PC-9 (cell line): ENCODE measurements around the gene MAP3K8. TPM values are rescaled to one million over a fixed set of nuclear protein-coding genes. Genes with fewer than 3 reads are reported as not detected.
A peak's percentile ranks its signal among the peaks of the same experiment; 100 is the strongest.

Experiments
- BruUV-seq: library from RNA; stranded (reverse); fragments of 400-500 nt; replicated peaks from 2 replicates; lab custom pipeline; 2021; lab: Mats Ljungman, UMichigan
- CTCF ChIA-PET: fragments of 300-600 bp; sonication (Branson Sonifier 250); formaldehyde crosslinking; loops from one replicate; lab custom pipeline; 2022; ENCODE audit warnings: antibody characterized with exemption; lab: Charles Lee
- POLR2A ChIA-PET: fragments of 300-600 bp; sonication (Branson Sonifier 250); formaldehyde crosslinking; loops from one replicate; lab custom pipeline; 2022; ENCODE audit warnings: antibody characterized with exemption; ENCODE audit not compliant: unreplicated experiment; lab: Charles Lee
- DNase-seq, 2 experiments: peaks; one replicate each; pipeline versions ENCODE4 v3.0.0 to v3.0.0-alpha.2; 2015 to 2022; ENCODE audit warnings: mixed read lengths in 1 of 2
- H2AFZ ChIP-seq: fragments of 200-600 bp; sonication (generic); 2 replicates; pipeline ENCODE4 v1.8.1; 2017; ENCODE audit warnings: antibody characterized with exemption
- H3F3A ChIP-seq: fragments of 200-600 bp; sonication (generic); 2 replicates; pipeline ENCODE4 v1.8.1; 2017; ENCODE audit warnings: antibody characterized with exemption, mild to moderate bottlenecking, low read depth; ENCODE audit not compliant: insufficient read depth
- H3K27ac ChIP-seq: fragments of 200-600 bp; sonication (generic); 2 replicates; pipeline ENCODE4 v1.6.1; 2016; ENCODE audit warnings: mixed run types
- H3K27me3 ChIP-seq: fragments of 200-600 bp; sonication (generic); 2 replicates; pipeline ENCODE4 v1.6.1; 2016; ENCODE audit warnings: low read depth, mixed run types; ENCODE audit not compliant: insufficient read depth
- H3K36me3 ChIP-seq: fragments of 200-600 bp; sonication (generic); 2 replicates; pipeline ENCODE4 v1.6.1; 2016; ENCODE audit warnings: low read depth, mixed run types
- H3K4me1 ChIP-seq: fragments of 200-600 bp; sonication (generic); replicated peaks from 2 replicates; pipeline ENCODE4 v1.6.1; 2016; ENCODE audit warnings: mixed run types; ENCODE audit not compliant: insufficient read depth
- H3K4me2 ChIP-seq: fragments of 200-600 bp; sonication (generic); 2 replicates; pipeline ENCODE4 v1.6.1; 2017; ENCODE audit warnings: mixed run types
- H3K4me3 ChIP-seq: fragments of 200-600 bp; sonication (generic); 2 replicates; pipeline ENCODE4 v1.6.1; 2016; ENCODE audit warnings: mixed run types
- H3K79me2 ChIP-seq: fragments of 200-600 bp; sonication (generic); 2 replicates; pipeline ENCODE4 v1.6.1; 2017; ENCODE audit warnings: low read depth, mixed run types
- H3K9me2 ChIP-seq: fragments of 200-600 bp; sonication (generic); 2 replicates; pipeline ENCODE4 v1.8.1; 2017; ENCODE audit warnings: mild to moderate bottlenecking; ENCODE audit not compliant: insufficient read depth
- H3K9me3 ChIP-seq: fragments of 200-600 bp; sonication (generic); 2 replicates; pipeline ENCODE4 v1.8.1; 2016; ENCODE audit warnings: low read depth; ENCODE audit not compliant: insufficient read depth
- H4K20me1 ChIP-seq: fragments of 200-600 bp; sonication (generic); 2 replicates; pipeline ENCODE4 v1.8.1; 2017; ENCODE audit not compliant: insufficient read depth
- CTCF ChIP-seq: fragments of 200-600 bp; sonication (generic); conservative IDR thresholded peaks from 2 replicates; pipeline ENCODE4 v1.6.1; 2017; ENCODE audit warnings: mixed run types, antibody characterized with exemption, mild to moderate bottlenecking, moderate library complexity
- EZH2 ChIP-seq: fragments of 200-600 bp; sonication (generic); IDR thresholded peaks from 2 replicates; pipeline ENCODE4 v1.8.0; 2017; ENCODE audit warnings: antibody characterized with exemption, low read depth
- intact Hi-C: fragments of 100-400 bp; cut with micrococcal nuclease; formaldehyde crosslinking; loops from one replicate; pipeline ENCODE4 v1.10.0; 2022; ENCODE audit not compliant: unreplicated experiment
- total RNA-seq: library from RNA; stranded (reverse); gene quantifications from 2 replicates; pipeline ENCODE4 v1.2.3, GENCODE V29; 2021

Gene MAP3K8
- total RNA-seq, 1 experiment from 2014 or later = 14.3 TPM

GRCh38 chr10:30432622-30433305, 1.2 kb upstream of the MAP3K8 start:
- intact Hi-C loops = loop anchor here (5.0 kb wide), 1 partner anchor 100 kb away; no protein-coding TSS in a partner anchor
- peak overlapping the region; percentile 95 for H3K27ac ChIP-seq
- TF ChIP-seq EZH2 = no peak
- TF ChIP-seq CTCF = peak; percentile 41
- H3K9me2 ChIP-seq = no peaks in the 10 kb centered on the region
- H3K4me1 ChIP-seq = peaks cover 57% of the 10 kb centered on the region
- H4K20me1 ChIP-seq = no peaks in the 10 kb centered on the region; the same call in 1 of the 2 replicates
- H3K9me3 ChIP-seq = no peaks in the 10 kb centered on the region
- DNase-seq = no peak
- ChIA-PET CTCF (interaction anchor here (0.9 kb wide), 1 partner anchor 9 kb away, joined by 3 read pairs; no protein-coding TSS in a partner anchor), POLR2A (interaction anchor here (0.6 to 3.1 kb wide), 3 partner anchors 9 to 639 kb away, joined by 3 to 36 read pairs (median 5); no protein-coding TSS in a partner anchor)
- no TSS peak for BruUV-seq
- H3K27me3 ChIP-seq = no peaks in the 10 kb centered on the region
- H2AFZ ChIP-seq = peak overlapping the region; percentile 79
- H3K4me3 ChIP-seq = peak overlapping the region; percentile 95
- H3K79me2 ChIP-seq = peaks cover 32% of the 10 kb centered on the region
- H3K36me3 ChIP-seq = peaks cover 5% of the 10 kb centered on the region
- peaks cover 32% of the 10 kb centered on the region; the same call in 1 of the 2 replicates for H3F3A ChIP-seq
- H3K4me2 ChIP-seq = peak overlapping the region; percentile 92

- Histone ChIP-seq H2AFZ (peak overlapping the region; percentile 79), H3K4me1 (peaks cover 62% of the 10 kb centered on the region), H3K4me2 (peak overlapping the region; percentile 92), H3K27ac (peak overlapping the region; percentile 95), H3K9me2 (no peaks in the 10 kb centered on the region), H3K4me3 (peak overlapping the region; percentile 95), H3K79me2 (peaks cover 37% of the 10 kb centered on the region), H3K27me3 (no peaks in the 10 kb centered on the region), H4K20me1 (no peaks in the 10 kb centered on the region; the same call in 1 of the 2 replicates), H3F3A (peaks cover 32% of the 10 kb centered on the region; the same call in 1 of the 2 replicates), H3K36me3 (peaks cover 11% of the 10 kb centered on the region), H3K9me3 (no peaks in the 10 kb centered on the region)
- ChIA-PET POLR2A (interaction anchor here (0.6 to 3.1 kb wide), 9 partner anchors 8 to 638 kb away, joined by 3 to 36 read pairs (median 5); no protein-coding TSS in a partner anchor), CTCF (interaction anchor here (0.9 kb wide), 1 partner anchor 10 kb away, joined by 3 read pairs; no protein-coding TSS in a partner anchor)
- intact Hi-C loops = loop anchor here (5.0 kb wide), 1 partner anchor 99 kb away; no protein-coding TSS in a partner anchor
- DNase-seq = peak; percentile 71 to 76
- TSS peak; percentile 51 for BruUV-seq
- TF ChIP-seq CTCF = no peak
- TF ChIP-seq EZH2 = no peak
These were observed 666 bp upstream of the MAP3K8 start for GRCh38 chr10:30433306-30433729.

GRCh38 chr10:30434273-30435072, 489 bp downstream of the MAP3K8 start:
- H3K36me3 ChIP-seq = peaks cover 18% of the 10 kb centered on the region
- no peaks in the 10 kb centered on the region for H3K9me3 ChIP-seq
- H2AFZ ChIP-seq = peak overlapping the region; percentile 79

More at GRCh38 chr10:30434273-30435072, 489 bp downstream of the MAP3K8 start:
- TF ChIP-seq CTCF (no peak), EZH2 (no peak)
- peaks cover 32% of the 10 kb centered on the region; the same call in 1 of the 2 replicates for H3F3A ChIP-seq
- CTCF ChIA-PET = interaction anchor here (0.6 kb wide), 1 partner anchor 633 kb away, joined by 3 read pairs; no protein-coding TSS in a partner anchor
- H3K27ac ChIP-seq = peak overlapping the region; percentile 95
- H3K79me2 ChIP-seq = peaks cover 45% of the 10 kb centered on the region
- H3K4me2 ChIP-seq = peak overlapping the region; percentile 92
- intact Hi-C loops = loop anchor here (1.0 to 5.0 kb wide), 3 partner anchors 20 to 98 kb away; no protein-coding TSS in a partner anchor
- peaks cover 68% of the 10 kb centered on the region for H3K4me1 ChIP-seq
- H3K4me3 ChIP-seq = peak overlapping the region; percentile 95
- no TSS peak for BruUV-seq
- no peaks in the 10 kb centered on the region for H3K9me2 ChIP-seq
- H3K27me3 ChIP-seq = no peaks in the 10 kb centered on the region
- POLR2A ChIA-PET = interaction anchor here (0.5 to 3.1 kb wide), 6 partner anchors 11 to 252 kb away, joined by 3 to 36 read pairs (median 6); no protein-coding TSS in a partner anchor
- peak; percentile 72 to 79 for DNase-seq
- no peaks in the 10 kb centered on the region; the same call in 1 of the 2 replicates for H4K20me1 ChIP-seq
